ENCODE results near the gene SNX17. TPM values are rescaled to one million over a fixed set of nuclear protein-coding genes. Genes with fewer than 3 reads are reported as not detected.

SNX17 gene
- total and polyA plus RNA-seq, 2 of the 13 experiments (the other 11 are each of a cell fraction or from before 2014, with no cell fraction given) = 75.0 to 109 TPM

DNA sequence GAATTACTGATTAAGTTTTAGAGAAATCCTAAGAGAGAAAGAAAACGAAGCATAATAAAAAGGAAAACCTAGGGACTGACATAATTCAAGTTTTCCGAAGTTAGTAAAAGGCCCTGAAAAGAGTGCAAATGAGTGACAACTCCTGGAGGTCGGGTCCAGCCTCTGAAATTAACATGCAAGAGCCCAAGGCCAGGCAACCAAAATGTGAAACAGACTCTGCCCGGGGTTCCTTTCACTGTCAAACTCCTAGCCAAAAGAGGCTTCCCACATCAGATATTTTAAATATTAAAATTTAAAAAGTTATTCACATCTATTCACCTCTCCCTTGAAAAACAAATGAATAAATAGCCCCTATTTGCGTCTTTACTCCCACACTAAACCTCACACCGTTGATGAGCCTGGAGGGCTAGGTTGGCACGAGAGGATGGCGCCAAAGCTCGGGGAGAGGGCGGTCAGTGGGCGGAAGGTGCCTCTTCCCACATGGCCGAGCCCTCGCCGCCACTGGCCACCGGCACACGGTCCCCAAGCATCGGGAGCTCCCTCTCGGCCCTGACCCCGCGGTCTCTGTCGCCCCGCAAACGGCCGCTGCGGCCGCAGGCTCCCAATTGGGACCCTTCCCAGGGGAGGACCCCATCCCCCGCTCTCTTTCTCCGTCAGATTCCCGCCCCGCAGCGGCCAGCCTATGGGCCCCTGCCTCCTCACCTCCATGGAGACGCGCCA, 38.3 kb downstream of the SNX17 start (continued):
- TF ChIP-seq ZNF276 (CRISPR knock-in tag; IDR thresholded peaks at IDR 0.05; ENCODE audit: low read depth) = no peak
- no peak for TF ChIP-seq BRCA1 (CRISPR knock-in tag; IDR thresholded peaks at IDR 0.05)
- no peak for TF ChIP-seq CENPT (CRISPR knock-in tag; IDR thresholded peaks at IDR 0.05; ENCODE audit: low read depth)
- TF ChIP-seq GABPA (IDR thresholded peaks at IDR 0.05; ENCODE audit: low read depth, low read length) = 0 out of 2 replicates have a peak, but pooled peaks have one; percentile 0
- no peak for TF ChIP-seq GABPA (CRISPR knock-in tag; IDR thresholded peaks at IDR 0.05; ENCODE audit: low read depth)
- TF ChIP-seq HOXD1 (CRISPR knock-in tag; IDR thresholded peaks at IDR 0.05) = no peak; the same call in 1 of the 2 replicates
- no peak for TF ChIP-seq ETV5 (CRISPR knock-in tag; IDR thresholded peaks at IDR 0.05; ENCODE audit: borderline replicate concordance)
- TF ChIP-seq TFAP4 (IDR thresholded peaks at IDR 0.05; ENCODE audit: borderline replicate concordance, low read depth) = no peak
- no peak for TF ChIP-seq ZNF543 (CRISPR knock-in tag; IDR thresholded peaks at IDR 0.05)
- TF ChIP-seq ZNF607 (CRISPR knock-in tag; IDR thresholded peaks at IDR 0.05; ENCODE audit: borderline replicate concordance) = no peak
- no peak for TF ChIP-seq ZNF138 (CRISPR knock-in tag; IDR thresholded peaks at IDR 0.05; ENCODE audit: low read depth)
- TF ChIP-seq ZNF256 (CRISPR knock-in tag; conservative IDR thresholded peaks at IDR 0.05) = no peak
- no peak for TF ChIP-seq NFIC (IDR thresholded peaks at IDR 0.05; ENCODE audit: low read length)
- TF ChIP-seq SYNCRIP (IDR thresholded peaks at IDR 0.05; ENCODE audit: insufficient read depth, low read depth, low read length) = no peak

All from HepG2 (cell line).